DOHH2 (cell line): ENCODE results near the gene TEN1.
A peak's percentile ranks its signal among the peaks of the same experiment; 100 is the strongest.

Experiments used
- H3F3A ChIP-seq: fragments of 200-600 bp; sonication (generic), shearing (Covaris generic); 2 replicates; pipeline ENCODE4 v1.6.0; 2016; ENCODE audit warnings: antibody characterized with exemption, mild to moderate bottlenecking; ENCODE audit not compliant: control insufficient read depth, insufficient read depth
- H3K27ac ChIP-seq: fragments of 200-600 bp; sonication (generic); 2 replicates; pipeline ENCODE4 v1.5.1; 2014; ENCODE audit warnings: low read depth, mild to moderate bottlenecking, low read length, moderate library complexity
- H3K27me3 ChIP-seq: fragments of 200-600 bp; sonication (generic); 2 replicates; pipeline ENCODE4 v1.6.1; 2014; ENCODE audit warnings: mild to moderate bottlenecking, low read length, mixed read lengths; ENCODE audit not compliant: control insufficient read depth
- H3K36me3 ChIP-seq: fragments of 200-600 bp; sonication (generic); 2 replicates; pipeline ENCODE4 v1.6.1; 2014; ENCODE audit warnings: mild to moderate bottlenecking, low read length, moderate library complexity, mixed read lengths; ENCODE audit not compliant: control insufficient read depth
- H3K4me1 ChIP-seq: fragments of 200-600 bp; sonication (generic); 2 replicates; pipeline ENCODE4 v1.6.1; 2014; ENCODE audit warnings: mild to moderate bottlenecking, low read length, mixed read lengths; ENCODE audit not compliant: control insufficient read depth
- H3K4me2 ChIP-seq: fragments of 200-600 bp; sonication (generic); 2 replicates; pipeline ENCODE4 v1.6.0; 2014; ENCODE audit warnings: mild to moderate bottlenecking, low read length, moderate library complexity
- H3K4me3 ChIP-seq: fragments of 200-600 bp; sonication (generic); 2 replicates; pipeline ENCODE4 v1.5.1; 2014; ENCODE audit warnings: mild to moderate bottlenecking, low read length, mixed read lengths
- H3K79me2 ChIP-seq: fragments of 200-600 bp; sonication (generic); 2 replicates; pipeline ENCODE4 v1.6.1; 2014; ENCODE audit warnings: mild to moderate bottlenecking, low read length, mixed read lengths; ENCODE audit not compliant: control insufficient read depth
- H3K9me2 ChIP-seq: fragments of 200-600 bp; sonication (generic); replicated peaks from 2 replicates; pipeline ENCODE4 v1.6.1; 2014; ENCODE audit warnings: mild to moderate bottlenecking, low read length, mixed read lengths; ENCODE audit not compliant: control insufficient read depth
- H3K9me3 ChIP-seq: fragments of 200-600 bp; sonication (generic); 2 replicates; pipeline ENCODE4 v1.6.1; 2014; ENCODE audit warnings: antibody characterized with exemption, low read length, mixed read lengths; ENCODE audit not compliant: control insufficient read depth, insufficient read depth
- H4K20me1 ChIP-seq: fragments of 200-600 bp; sonication (generic); 2 replicates; pipeline ENCODE4 v1.6.0; 2014; ENCODE audit warnings: low read depth, mild to moderate bottlenecking, antibody characterized with exemption, low read length, moderate library complexity; ENCODE audit not compliant: control insufficient read depth, insufficient read depth
- EZH2phosphoT487 ChIP-seq: fragments of 200-600 bp; sonication (generic); IDR thresholded peaks from 2 replicates; pipeline ENCODE4 v1.6.1; 2017; ENCODE audit warnings: borderline replicate concordance, mild to moderate bottlenecking, antibody characterized with exemption, low read length, moderate library complexity, mixed read lengths
- TF ChIP-seq, protein P1 (sequence below): fragments of 200-600 bp; sonication (generic); IDR thresholded peaks from one replicate; pipeline ENCODE4 v1.5.1; 2014; ENCODE audit warnings: antibody characterized with exemption, mild to moderate bottlenecking, low read depth, low read length; ENCODE audit not compliant: poor library complexity, severe bottlenecking

The TEN1 gene

DNA sequence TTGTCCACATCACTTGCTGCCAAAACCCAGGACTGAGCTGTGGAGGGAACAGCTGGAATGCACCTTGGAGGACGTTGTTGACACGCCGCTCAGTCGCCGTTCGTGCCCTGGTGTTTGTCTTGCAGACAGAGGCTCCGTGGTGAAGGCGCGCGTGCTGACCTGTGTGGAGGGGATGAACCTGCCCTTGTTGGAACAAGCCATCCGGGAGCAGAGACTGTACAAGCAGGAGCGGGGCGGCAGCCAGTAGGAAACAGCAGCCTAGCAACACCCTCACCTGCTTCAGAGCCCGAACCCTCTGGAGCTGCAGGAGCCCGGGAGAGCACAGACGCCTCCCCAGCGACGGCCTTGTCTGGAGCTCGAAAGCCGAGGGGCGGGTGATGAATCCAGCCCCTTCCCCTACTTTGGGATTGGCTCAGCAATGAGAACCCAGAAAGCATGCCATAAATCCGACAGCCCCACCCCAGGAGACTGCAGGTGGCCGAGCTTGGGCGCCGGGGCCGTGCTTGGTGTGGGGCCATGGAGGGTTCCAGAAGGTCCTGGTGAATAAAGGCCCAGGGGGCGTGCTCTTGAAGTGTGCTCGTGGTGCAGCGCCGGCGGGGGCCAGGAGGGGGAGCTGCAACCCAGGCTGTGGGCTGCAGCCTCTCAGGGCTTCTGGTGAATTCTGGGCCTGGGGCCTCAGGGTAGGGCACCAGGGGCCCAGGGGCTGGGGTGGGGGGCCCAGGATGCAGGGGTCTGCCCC is 21.1 kb downstream of the TEN1 start:
- Histone ChIP-seq H3K9me2 (no peaks in the 10 kb centered on the region), H3K4me3 (no peak overlapping the region), H3K27me3 (no peaks in the 10 kb centered on the region), H3F3A (no peaks in the 10 kb centered on the region), H3K4me1 (peaks cover 3% of the 10 kb centered on the region; the same call in 1 of the 2 replicates), H3K36me3 (0 out of 2 replicates have a peak, but pooled peaks cover 6% of the 10 kb centered on the region), H3K9me3 (no peaks in the 10 kb centered on the region), H3K79me2 (no peaks in the 10 kb centered on the region), H4K20me1 (no peaks in the 10 kb centered on the region), H3K4me2 (no peak overlapping the region), H3K27ac (no peak overlapping the region)
- TF ChIP-seq, protein P1, sequence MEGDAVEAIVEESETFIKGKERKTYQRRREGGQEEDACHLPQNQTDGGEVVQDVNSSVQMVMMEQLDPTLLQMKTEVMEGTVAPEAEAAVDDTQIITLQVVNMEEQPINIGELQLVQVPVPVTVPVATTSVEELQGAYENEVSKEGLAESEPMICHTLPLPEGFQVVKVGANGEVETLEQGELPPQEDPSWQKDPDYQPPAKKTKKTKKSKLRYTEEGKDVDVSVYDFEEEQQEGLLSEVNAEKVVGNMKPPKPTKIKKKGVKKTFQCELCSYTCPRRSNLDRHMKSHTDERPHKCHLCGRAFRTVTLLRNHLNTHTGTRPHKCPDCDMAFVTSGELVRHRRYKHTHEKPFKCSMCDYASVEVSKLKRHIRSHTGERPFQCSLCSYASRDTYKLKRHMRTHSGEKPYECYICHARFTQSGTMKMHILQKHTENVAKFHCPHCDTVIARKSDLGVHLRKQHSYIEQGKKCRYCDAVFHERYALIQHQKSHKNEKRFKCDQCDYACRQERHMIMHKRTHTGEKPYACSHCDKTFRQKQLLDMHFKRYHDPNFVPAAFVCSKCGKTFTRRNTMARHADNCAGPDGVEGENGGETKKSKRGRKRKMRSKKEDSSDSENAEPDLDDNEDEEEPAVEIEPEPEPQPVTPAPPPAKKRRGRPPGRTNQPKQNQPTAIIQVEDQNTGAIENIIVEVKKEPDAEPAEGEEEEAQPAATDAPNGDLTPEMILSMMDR: peak; percentile 89
- no peak for TF ChIP-seq EZH2phosphoT487

DNA sequence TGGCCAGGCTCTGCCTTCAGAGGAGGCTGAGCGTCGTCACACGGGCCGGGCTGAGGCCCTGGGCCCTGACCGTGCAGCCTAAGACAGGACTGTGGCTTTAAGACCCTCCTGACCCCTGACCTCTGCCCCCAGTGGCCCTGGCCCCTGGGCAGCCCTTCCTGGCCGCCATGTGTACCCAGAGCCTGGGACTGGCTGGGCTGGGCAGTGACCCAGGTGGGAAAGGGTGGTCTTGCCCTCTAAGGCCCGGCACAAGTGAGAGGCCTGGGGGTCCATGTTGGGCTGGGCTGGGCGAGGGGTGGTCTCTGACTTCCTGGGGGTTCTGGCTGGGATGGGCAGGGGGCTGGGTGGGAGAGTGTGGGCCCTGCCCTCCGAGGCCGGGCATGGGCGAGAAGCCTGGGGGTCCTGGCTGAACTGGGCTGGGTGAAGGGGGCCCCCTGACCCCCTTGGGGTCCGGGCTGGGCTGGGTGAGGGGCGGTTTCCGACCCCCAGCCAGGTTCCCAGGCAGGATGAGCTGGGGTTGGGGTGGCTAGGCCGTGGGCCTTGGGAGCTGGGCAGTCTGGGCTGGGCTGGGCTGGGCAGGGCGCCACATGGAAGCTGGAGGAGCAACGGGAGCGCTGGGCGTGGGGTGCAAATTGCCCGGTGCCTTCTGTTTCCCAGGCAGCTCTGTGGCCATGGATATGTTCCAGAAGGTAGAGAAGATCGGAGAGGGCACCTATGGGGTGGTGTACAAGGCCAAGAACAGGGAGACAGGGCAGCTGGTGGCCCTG is 21.9 kb downstream of the TEN1 start, which contains the start of gene CDK3:
TSS of gene CDK3 (plus strand) at position 101 of the 767 bp plus-strand sequence. CDS start at position 672, 571 bp downstream.
- Histone ChIP-seq H3K9me3 (no peaks in the 10 kb centered on the region), H3K79me2 (no peaks in the 10 kb centered on the region), H3F3A (no peaks in the 10 kb centered on the region), H4K20me1 (no peaks in the 10 kb centered on the region), H3K27ac (no peak within 1 kb of the TSS), H3K27me3 (no peaks in the 10 kb centered on the region), H3K4me3 (no peak within 1 kb of the TSS), H3K4me2 (no peak within 1 kb of the TSS), H3K36me3 (0 out of 2 replicates have a peak, but pooled peaks cover 6% of the 10 kb centered on the region), H3K4me1 (peaks cover 3% of the 10 kb centered on the region; the same call in 1 of the 2 replicates), H3K9me2 (no peaks in the 10 kb centered on the region)
- TF ChIP-seq, protein P1: peak; percentile 41
- TF ChIP-seq EZH2phosphoT487: no peak

DNA sequence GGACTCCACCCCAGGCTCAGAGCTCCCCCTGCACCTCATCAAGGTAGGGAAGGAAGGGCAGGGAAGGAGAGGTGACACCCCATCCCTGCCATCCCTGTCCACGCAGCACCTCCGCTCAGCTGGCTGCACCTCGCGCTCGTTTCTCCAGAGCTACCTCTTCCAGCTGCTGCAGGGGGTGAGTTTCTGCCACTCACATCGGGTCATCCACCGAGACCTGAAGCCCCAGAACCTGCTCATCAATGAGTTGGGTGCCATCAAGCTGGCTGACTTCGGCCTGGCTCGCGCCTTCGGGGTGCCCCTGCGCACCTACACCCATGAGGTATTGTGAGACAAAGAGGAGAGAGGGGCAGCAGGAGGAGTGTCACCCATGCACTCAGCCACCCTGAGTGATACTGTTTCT is 23.1 kb downstream of the TEN1 start:
- H3F3A ChIP-seq: no peaks in the 10 kb centered on the region
- no peak overlapping the region for H3K27ac ChIP-seq

More for the DNA sequence above, 23.1 kb downstream of the TEN1 start:
- no peaks in the 10 kb centered on the region for H4K20me1 ChIP-seq
- H3K4me1 ChIP-seq: peaks cover 3% of the 10 kb centered on the region; the same call in 1 of the 2 replicates
- no peaks in the 10 kb centered on the region for H3K9me3 ChIP-seq
- no peak for TF ChIP-seq EZH2phosphoT487
- TF ChIP-seq, protein P1: no peak
- no peaks in the 10 kb centered on the region for H3K27me3 ChIP-seq
- H3K9me2 ChIP-seq: no peaks in the 10 kb centered on the region
- H3K36me3 ChIP-seq: 0 out of 2 replicates have a peak, but pooled peaks cover 6% of the 10 kb centered on the region
- no peaks in the 10 kb centered on the region for H3K79me2 ChIP-seq
- no peak overlapping the region for H3K4me3 ChIP-seq
- no peak overlapping the region for H3K4me2 ChIP-seq
